H1 (cell line): Measurements from ENCODE around the gene HPS3. TPM values are rescaled to one million over a fixed set of nuclear protein-coding genes. Genes with fewer than 3 reads are reported as not detected.

ENCODE experiments used
- ASH2L ChIP-seq: fragments of 200-600, 300-600 bp; sonication (generic); IDR thresholded peaks from one replicate; pipeline ENCODE4 v1.7.1; 2017; ENCODE audit warnings: low read length
- CEBPB ChIP-seq: IDR thresholded peaks from 2 replicates; pipeline ENCODE4 v1.6.1; 2012; ENCODE audit warnings: low read depth, low read length
- GABPA ChIP-seq: IDR thresholded peaks from 2 replicates; pipeline ENCODE4 v1.6.1; 2011; ENCODE audit warnings: mild to moderate bottlenecking, low read length, moderate library complexity, borderline replicate concordance; ENCODE audit not compliant: insufficient read depth
- HDAC2 ChIP-seq, 2 experiments: fragments of 300-600 bp in 1 of 2; sonication (generic) in 1 of 2; IDR thresholded peaks; 2 replicates each; pipeline ENCODE4 v1.6.1; 2011 to 2012; ENCODE audit warnings: low read depth in 2 of 2, low read length in 2 of 2, mild to moderate bottlenecking in 2 of 2, moderate library complexity in 2 of 2, borderline replicate concordance in 1 of 2, inconsistent platforms in 1 of 2
- JUN ChIP-seq: IDR thresholded peaks from 2 replicates; pipeline ENCODE4 v1.6.1; 2011; ENCODE audit warnings: low read depth, mild to moderate bottlenecking, improper control_type of control experiment, low read length
- NANOG ChIP-seq: IDR thresholded peaks from 2 replicates; pipeline ENCODE4 v1.6.1; 2011; ENCODE audit warnings: low read length, low read depth, mild to moderate bottlenecking, inconsistent platforms; ENCODE audit not compliant: insufficient read depth, poor library complexity, severe bottlenecking
- PHF8 ChIP-seq: fragments of 200-600 bp; sonication (generic); conservative IDR thresholded peaks from 2 replicates; pipeline ENCODE4 v1.7.1; 2012; ENCODE audit warnings: low read depth, mild to moderate bottlenecking, inconsistent platforms, low read length, moderate library complexity
- RXRA ChIP-seq: IDR thresholded peaks from 2 replicates; pipeline ENCODE4 v1.6.1; 2011; ENCODE audit warnings: low read depth, mild to moderate bottlenecking, low read length, moderate library complexity; ENCODE audit not compliant: insufficient read depth
- SAP30 ChIP-seq: fragments of 300-600 bp; sonication (generic); IDR thresholded peaks from 2 replicates; pipeline ENCODE4 v1.7.1; 2012; ENCODE audit warnings: low read length, moderate library complexity, mild to moderate bottlenecking, inconsistent platforms; ENCODE audit not compliant: insufficient read depth, insufficient replicate concordance
- TBP ChIP-seq: IDR thresholded peaks from 2 replicates; pipeline ENCODE4 v1.6.1; 2011; ENCODE audit warnings: low read depth, low read length, improper control_type of control experiment
- polyA plus RNA-seq, 7 experiments: library from polyadenylated mRNA; depleted of rRNA in 3 of 7; stranded (reverse) in 5 of 7; unstranded in 2 of 7; fragments of >200 nt in 5 of 7; fragments of 200-250 nt in 2 of 7; gene quantifications; 1 replicate in 5 of 7; 2 replicates in 1 of 7; 4 replicates in 1 of 7; pipeline versions ENCODE4 v1.2.1 to v1.2.3, GENCODE V29; 2011 to 2013; ENCODE audit warnings: missing spikeins in 2 of 7, mixed read lengths in 2 of 7
- total RNA-seq: library from RNA; stranded (reverse); fragmentation: NEBNext Ultra II Directional; extraction: Animal tissue kit (Norgen Biotek cat#: 25700); gene quantifications from 2 replicates; pipeline ENCODE4 v1.2.1, GENCODE V29; 2021
- TF ChIP-seq, protein P1 (sequence below): fragments of 300-600 bp; sonication (generic); IDR thresholded peaks from 2 replicates; pipeline ENCODE4 v1.7.1; 2012; ENCODE audit warnings: low read length, moderate library complexity, mild to moderate bottlenecking, inconsistent platforms; ENCODE audit not compliant: insufficient replicate concordance

Gene HPS3
- total and polyA plus RNA-seq, 2 of the 8 experiments (the other 6 are each of a cell fraction or from before 2014, with no cell fraction given) = 23.7 to 48.7 TPM

DNA sequence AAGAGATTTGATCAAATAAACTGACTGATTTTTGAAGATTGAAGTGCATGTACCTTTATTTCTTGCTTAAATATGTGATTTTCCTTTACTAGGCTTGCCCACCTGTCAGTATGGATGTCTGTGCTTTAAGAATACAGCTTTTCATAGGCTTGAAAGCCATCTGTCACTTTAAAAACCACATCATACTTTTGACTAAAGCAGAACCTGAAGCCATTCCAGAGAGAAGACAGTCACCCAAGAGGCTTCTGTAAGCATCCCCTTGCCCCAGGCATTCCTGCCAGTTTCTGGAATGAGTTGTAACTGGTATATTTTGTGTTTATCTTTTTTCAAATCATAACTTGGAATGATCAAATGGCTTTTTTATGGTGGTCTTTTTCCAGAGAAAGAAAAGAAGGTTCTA lies 24.0 kb downstream of the HPS3 start (continued):
- TF ChIP-seq, protein P1, sequence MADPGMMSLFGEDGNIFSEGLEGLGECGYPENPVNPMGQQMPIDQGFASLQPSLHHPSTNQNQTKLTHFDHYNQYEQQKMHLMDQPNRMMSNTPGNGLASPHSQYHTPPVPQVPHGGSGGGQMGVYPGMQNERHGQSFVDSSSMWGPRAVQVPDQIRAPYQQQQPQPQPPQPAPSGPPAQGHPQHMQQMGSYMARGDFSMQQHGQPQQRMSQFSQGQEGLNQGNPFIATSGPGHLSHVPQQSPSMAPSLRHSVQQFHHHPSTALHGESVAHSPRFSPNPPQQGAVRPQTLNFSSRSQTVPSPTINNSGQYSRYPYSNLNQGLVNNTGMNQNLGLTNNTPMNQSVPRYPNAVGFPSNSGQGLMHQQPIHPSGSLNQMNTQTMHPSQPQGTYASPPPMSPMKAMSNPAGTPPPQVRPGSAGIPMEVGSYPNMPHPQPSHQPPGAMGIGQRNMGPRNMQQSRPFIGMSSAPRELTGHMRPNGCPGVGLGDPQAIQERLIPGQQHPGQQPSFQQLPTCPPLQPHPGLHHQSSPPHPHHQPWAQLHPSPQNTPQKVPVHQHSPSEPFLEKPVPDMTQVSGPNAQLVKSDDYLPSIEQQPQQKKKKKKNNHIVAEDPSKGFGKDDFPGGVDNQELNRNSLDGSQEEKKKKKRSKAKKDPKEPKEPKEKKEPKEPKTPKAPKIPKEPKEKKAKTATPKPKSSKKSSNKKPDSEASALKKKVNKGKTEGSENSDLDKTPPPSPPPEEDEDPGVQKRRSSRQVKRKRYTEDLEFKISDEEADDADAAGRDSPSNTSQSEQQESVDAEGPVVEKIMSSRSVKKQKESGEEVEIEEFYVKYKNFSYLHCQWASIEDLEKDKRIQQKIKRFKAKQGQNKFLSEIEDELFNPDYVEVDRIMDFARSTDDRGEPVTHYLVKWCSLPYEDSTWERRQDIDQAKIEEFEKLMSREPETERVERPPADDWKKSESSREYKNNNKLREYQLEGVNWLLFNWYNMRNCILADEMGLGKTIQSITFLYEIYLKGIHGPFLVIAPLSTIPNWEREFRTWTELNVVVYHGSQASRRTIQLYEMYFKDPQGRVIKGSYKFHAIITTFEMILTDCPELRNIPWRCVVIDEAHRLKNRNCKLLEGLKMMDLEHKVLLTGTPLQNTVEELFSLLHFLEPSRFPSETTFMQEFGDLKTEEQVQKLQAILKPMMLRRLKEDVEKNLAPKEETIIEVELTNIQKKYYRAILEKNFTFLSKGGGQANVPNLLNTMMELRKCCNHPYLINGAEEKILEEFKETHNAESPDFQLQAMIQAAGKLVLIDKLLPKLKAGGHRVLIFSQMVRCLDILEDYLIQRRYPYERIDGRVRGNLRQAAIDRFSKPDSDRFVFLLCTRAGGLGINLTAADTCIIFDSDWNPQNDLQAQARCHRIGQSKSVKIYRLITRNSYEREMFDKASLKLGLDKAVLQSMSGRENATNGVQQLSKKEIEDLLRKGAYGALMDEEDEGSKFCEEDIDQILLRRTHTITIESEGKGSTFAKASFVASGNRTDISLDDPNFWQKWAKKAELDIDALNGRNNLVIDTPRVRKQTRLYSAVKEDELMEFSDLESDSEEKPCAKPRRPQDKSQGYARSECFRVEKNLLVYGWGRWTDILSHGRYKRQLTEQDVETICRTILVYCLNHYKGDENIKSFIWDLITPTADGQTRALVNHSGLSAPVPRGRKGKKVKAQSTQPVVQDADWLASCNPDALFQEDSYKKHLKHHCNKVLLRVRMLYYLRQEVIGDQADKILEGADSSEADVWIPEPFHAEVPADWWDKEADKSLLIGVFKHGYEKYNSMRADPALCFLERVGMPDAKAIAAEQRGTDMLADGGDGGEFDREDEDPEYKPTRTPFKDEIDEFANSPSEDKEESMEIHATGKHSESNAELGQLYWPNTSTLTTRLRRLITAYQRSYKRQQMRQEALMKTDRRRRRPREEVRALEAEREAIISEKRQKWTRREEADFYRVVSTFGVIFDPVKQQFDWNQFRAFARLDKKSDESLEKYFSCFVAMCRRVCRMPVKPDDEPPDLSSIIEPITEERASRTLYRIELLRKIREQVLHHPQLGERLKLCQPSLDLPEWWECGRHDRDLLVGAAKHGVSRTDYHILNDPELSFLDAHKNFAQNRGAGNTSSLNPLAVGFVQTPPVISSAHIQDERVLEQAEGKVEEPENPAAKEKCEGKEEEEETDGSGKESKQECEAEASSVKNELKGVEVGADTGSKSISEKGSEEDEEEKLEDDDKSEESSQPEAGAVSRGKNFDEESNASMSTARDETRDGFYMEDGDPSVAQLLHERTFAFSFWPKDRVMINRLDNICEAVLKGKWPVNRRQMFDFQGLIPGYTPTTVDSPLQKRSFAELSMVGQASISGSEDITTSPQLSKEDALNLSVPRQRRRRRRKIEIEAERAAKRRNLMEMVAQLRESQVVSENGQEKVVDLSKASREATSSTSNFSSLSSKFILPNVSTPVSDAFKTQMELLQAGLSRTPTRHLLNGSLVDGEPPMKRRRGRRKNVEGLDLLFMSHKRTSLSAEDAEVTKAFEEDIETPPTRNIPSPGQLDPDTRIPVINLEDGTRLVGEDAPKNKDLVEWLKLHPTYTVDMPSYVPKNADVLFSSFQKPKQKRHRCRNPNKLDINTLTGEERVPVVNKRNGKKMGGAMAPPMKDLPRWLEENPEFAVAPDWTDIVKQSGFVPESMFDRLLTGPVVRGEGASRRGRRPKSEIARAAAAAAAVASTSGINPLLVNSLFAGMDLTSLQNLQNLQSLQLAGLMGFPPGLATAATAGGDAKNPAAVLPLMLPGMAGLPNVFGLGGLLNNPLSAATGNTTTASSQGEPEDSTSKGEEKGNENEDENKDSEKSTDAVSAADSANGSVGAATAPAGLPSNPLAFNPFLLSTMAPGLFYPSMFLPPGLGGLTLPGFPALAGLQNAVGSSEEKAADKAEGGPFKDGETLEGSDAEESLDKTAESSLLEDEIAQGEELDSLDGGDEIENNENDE = no peak
- TF ChIP-seq NANOG (no peak), SAP30 (no peak), CEBPB (no peak), JUN (no peak), PHF8 (no peak), HDAC2 (IDR thresholded peaks at IDR 0.05; ENCODE audit: borderline replicate concordance in 1 of 2, low read depth in 2 of 2, low read length in 2 of 2) (no peak), TBP (no peak), GABPA (no peak), RXRA (no peak), ASH2L (no peak)
